Pons (tissue), 1 donor: ENCODE measurements around the gene BCAS3.
A peak's percentile ranks its signal among the peaks of the same experiment; 100 is the strongest.

Source experiments
- DNase-seq: peaks from one replicate; pipeline ENCODE4 v3.0.0-alpha.2; 2016; ENCODE audit warnings: low spot score

The BCAS3 gene

DNA sequence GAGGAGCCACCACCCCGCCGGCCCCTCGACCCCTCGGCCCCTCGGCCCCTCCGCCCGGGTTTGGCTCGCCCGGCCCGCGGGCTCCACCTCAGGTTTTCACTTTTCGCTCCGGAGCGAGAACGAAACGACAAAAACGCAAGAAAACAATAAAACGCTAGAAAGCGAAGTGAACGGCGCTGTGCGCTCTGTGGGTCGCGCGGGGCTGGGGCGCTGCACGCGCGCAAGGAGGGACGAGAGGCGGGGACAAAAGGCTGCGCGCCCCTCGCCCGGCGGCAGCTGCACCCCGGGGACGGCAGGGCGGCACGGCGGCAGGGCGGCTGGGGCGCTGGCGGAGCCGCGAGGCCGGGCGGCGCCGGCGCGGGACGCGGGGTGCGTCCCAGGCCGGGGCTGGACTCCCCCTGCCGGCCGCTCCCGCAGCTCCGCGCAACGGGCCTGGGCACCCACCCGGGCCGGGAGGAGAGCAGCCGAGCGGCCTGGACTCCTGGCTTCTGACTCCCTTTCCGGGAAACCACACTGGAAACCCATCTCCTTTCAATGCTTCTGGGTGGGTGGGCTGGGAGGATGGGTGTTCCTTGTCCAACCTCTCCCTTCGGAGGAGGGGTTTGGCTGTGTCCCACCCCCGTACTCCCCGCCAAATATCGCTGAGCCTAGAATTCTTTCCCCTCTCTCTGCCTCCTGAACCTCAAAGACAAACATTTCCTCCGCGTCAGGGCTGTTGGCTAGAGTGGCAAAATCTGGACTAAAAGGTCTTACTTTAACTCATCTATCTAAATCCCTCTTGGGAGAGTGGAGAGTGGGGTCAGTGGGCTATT is 731.9 kb downstream of the BCAS3 start:
- DNase-seq, result peak; percentile 31

DNA sequence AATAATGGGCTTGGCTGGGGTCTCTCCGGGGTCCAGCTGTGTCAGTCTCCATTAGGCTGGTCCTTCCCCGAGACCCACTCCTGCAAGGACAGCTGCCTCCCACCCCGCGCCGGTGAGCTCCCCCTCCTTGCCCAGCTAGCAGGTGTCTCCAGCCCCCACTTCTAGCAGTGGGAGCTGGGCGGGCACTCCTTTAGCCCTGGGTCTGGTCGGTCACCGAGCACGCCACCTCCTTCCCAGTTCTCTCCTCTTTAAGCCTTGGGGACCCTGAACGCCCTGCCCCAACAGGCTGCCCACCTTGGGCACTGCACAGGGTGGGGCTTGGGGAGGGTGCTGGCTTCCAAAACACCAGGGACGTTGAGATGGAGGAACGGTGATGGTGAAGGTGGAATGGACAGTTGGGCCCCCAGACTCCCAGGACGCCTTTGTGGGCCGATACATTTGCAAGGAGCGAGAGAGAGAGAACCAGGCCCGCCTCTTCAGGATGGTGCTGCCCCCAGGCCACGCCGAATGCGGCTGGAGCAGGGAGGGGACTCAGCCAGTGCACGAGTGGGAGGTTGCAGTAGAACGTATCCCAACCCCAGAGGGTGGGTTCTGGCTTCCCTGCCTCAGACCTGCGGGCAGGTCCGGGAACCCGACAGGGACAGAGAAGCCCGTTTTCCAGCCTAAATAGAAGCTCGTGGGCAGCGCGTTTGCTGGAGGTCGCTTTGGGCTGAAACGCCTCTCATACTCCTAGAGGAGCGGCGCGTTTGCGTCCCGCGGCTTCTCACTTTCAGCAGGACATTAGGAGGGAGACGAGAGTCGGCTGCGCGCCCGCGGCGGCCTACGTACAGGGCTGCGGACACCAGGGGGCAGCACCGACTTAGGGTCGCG is 732.7 kb downstream of the BCAS3 start:
- peak; percentile 57 for DNase-seq

DNA sequence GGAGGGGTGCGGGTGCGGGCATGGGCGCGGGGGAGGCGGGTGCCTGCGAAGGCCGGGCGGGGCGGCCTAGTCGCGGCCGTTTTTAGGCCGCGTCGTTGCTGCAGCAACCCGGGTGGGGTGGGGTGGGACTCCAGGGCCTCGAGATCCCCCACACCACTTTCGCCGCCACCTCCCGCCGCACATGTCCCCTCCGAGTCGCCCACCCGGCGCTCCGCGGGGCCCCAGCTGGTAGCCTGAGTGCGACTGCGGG is 733.3 kb downstream of the BCAS3 start:
- DNase-seq, result no peak

DNA sequence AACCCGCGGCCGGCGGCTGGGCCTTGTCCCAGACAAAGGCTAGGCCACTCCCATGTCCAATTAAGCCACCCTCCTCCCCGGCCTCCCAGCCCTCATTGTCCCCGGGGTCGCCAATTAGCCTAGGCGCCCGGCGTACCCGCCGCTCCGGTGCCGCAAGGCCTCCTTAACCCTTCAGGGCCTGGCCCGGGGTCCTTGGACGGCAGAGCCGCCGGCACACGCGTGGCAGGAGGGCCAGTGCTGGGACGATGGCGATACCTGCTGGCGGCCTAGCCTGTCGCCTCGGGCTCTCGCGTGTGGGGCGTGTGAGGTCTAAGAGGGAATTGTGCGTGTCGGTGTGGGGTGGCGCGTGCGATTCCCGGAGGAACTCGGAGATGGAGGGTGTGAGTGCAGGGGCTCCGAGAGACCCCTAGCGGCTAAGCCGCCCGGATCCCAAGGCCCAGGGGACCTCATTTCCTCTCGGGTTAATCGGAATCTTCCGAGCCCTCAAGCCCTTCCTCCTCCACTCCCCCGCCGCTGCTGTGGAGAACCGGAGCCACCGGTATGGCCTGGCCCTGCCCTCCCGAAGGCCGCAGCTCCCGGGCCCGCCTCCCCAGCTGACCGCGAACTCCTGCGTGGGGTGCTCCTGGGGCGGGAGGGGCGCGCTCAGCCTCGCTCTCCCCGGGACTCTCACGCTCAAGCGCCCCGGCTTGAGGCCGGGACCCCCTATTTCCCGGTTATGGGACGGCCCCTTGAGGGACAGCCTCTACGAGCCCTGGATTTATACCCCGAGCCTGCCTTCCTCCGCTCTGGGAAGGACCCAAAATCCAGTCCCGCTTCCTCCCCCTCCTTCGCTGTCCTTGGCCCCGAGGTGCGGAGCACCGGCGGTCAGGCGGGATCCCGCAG is 733.9 kb downstream of the BCAS3 start:
- no peak for DNase-seq

DNA sequence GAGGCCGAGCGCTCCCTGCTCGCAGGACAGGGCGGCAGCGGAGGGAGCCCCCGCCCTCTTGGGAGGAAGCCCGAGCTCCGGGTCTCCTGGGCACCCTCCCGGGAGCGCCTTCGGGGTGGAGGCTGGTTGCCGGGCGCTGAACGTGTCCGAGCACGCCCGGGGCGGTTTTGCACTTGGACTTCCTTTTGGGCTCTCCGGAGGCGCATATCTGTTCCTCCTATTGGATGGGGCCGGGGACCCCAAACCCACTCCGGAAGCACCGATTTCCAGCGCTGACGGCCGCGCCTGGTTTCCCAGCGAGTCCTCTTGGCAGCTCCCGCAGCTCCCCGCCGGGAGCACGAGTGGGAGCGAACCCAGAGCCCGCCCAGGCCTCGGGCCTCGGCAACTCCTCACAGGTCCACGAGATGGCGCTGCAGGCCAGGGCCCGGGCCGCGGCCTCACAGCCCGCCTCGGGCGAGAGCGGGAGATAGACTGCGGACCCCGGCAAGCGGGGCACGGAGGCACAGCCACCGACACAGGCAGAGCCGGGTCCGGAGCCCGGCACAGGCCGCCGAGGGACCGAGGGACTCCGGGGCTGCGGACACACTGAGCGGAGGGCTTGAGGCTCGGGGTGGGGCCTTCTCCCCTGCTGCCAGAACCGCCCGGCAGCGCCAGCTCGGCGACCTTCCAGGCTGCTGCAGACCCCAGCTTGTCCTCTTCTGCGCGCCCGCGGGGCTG is 734.6 kb downstream of the BCAS3 start:
- DNase-seq, result peak; percentile 72

DNA sequence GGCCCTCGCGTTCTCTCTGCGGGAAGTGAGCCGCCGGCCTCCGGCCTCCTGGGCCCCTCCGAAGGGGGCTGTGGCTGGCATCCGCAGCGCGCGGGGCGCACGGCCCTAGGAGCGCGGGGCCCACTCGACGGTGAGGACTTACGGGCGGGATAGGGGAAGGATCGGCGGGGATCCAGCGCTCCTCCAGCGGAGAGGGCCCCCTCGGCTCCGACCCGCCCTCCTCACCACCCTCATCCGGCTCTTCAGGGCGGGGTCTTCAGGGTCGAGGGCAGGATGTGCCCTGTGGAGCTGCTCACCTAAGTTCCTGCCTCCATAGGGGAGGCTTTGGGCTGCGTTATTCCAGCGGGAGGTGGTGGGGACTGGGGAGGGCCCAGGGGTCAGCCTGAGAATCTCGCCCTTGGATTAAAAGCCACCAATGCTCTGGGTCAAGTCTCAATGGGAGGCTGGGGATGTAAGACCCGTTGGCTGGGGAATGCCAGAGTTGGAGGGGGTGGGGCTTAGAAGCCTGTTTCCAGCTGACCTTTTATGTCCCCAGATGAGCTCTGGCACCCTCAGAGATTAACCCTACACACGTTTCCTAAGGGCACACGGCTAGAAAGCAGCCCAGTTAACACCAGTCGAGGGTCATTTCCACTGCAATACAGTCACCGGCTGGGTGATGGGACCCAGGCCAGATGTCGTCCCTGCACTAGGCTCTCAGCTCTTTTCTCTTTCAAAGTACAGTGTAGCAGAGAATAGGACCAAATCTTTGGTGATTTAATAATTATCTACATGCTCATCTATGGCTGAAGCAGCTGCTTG is 735.4 kb downstream of the BCAS3 start:
- no peak for DNase-seq

DNA sequence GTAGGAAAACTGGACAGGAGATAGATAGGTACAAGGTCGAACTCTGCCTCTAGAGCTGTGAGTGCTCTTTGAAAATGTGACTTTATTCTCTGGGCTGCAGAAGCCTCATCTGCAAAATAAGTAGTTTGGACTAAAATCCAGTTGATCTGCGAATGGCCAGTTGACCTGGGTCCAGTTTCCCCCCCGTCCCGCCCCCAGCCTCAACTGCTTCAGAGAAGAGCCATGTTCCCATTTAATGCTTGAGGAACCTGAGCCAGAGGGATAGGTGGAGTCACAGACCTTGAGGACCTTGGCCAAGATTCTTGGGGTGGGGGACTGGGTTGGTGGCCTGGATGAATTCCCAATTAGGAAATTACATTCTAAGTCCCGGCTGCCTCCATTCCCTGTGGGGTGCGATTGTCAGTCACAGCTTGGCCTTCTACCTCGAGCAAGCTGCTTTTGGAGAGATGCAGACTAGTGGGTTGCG is 736.0 kb downstream of the BCAS3 start:
- no peak for DNase-seq

DNA sequence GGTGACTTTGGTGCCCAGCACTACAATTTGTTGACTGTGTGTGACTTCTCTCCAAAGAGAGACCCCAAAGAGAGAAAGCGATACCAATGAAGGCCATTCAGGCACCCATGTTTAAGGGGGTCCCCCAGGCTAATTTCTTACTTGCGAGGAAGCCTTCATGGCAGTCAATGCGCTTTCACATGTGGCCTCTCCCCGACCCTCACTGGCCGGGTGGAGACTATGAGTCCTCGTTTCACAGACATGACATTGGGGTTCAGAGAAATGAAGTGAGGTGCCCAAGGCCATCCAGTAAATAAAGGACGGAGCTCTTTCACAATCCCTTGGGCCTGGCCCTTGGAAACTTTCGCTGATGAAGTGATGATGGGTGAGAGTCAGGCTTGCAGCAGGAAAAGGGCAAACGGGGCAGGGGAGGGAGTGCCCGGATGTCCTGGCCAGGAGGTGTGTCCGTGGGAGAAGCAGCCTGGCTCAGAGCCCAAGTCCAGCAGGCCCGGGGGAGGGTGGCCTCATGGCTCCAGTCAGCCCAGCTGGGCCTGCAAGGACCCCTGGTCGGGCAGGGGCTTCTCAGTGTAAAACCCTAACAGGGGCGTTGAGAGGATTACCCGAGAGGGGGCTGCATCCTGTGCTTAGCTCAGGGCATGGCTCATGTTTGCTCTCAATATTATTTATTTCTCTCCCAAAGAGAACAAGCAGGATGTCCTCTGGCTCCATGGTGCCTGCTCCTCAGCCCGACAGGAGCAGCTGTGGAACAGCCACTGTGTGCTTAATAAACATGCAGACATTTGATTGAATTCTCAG is 736.7 kb downstream of the BCAS3 start:
- no peak for DNase-seq

DNA sequence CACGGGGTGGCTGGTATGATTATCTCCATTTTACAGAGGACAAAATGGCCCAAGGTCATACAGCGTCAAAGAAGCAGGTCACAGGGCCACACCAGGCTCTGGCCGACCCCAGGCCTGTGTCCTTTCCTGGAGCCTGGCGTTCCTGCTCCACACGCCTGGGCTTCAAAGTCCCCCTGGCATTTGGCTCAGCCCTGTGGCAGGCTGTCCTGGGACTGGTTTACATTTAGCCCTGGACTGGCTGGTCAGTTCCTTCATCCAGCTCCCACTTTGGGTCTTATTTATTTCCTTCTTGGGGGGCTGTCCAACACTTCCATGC is 737.2 kb downstream of the BCAS3 start:
- DNase-seq, result no peak

DNA sequence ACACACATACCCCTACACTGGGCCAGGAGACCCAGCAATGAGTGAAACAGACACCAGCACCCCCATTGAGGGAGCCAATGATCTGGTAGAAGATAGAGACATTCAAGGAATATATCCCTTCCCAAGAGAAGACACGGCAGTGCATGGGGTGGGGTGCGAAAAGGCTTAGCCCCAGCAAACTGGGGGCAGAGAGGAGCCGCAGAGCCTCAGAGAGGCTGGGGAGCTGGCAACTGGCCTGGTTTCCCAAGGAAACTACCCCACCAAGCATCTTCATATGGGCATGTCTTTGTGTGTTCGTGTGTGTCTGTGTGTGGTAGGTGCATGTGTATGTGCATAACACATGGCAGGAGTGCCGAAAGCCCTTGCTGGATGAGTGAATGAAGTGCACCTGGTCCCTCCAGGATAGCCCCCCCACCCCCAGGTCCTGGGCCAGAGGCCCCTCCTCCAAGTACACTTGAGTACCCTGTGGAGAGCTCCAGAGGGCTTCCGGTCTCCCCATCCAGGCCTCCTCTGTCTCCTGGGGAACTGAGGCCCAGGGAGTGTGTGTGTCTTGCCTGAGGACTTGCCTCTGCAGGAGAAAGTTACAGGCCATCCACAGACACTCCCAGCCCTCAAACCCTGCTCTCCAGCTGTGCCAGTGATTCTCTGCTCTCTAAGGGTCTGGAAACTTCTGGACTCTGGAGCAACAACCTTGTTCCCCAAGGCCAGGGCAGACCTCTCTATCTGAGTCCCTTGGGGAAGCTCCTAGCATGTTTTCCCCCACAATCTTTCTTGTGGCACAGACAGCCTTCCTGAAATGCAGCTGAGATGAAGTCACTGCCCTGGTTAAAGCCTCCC is 737.9 kb downstream of the BCAS3 start:
- no peak for DNase-seq

DNA sequence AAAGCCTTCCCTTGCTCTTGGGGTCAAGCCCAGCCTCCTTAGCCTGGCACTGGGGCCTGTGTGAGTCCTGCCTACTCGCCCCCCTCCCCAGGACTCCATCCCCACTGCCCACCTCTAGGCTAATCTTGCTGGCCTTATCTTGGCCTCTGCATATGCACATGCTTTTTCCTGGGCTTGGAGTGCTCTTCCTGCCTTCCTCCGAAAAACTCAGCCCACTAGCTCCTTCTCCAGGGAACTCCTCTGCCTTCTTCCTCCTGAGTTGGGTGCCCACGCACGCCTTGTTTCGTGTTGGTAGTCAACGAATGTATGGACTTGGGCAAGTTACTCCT is 738.5 kb downstream of the BCAS3 start:
- DNase-seq, result no peak

DNA sequence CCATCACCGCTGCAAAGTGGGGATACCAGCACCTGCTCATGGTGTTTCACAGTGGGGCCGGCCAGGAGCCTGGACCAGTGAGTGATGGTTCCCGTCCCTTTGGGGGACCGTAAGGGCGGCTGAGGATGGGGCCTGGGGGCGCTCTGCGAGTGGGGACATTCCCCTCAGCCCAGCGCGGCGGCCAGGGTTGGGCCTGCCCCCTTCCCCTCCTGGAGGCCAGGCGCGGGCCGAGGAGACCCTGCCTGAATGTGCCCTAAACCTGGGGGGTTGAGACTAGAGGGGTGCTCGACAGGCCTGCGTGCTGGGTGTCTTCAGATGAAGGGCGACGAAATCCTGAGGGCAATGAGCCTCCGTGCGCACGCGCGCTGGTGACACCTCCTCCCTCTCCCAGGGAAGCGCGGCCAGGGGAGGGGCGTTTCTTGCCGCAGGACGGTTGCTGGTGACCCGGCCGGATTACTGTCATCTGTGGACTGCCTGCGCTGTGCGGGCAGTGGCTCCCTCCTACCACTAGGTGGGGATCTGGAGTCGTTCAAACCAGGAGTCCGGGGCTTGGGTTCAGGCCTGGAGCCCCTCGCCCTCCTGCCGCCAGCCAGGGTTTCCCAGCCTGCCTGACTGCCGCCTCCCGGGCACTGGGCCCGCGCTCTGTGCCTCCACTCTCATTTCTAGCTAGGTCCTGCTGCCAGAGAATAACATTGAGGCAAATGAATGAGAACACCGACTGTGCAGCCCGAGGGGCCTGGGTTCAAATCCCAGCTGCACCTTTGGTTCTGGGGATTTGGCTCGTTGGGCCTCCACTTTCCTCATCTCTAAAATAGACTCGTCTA is 739.1 kb downstream of the BCAS3 start:
- DNase-seq, result peak; percentile 58

DNA sequence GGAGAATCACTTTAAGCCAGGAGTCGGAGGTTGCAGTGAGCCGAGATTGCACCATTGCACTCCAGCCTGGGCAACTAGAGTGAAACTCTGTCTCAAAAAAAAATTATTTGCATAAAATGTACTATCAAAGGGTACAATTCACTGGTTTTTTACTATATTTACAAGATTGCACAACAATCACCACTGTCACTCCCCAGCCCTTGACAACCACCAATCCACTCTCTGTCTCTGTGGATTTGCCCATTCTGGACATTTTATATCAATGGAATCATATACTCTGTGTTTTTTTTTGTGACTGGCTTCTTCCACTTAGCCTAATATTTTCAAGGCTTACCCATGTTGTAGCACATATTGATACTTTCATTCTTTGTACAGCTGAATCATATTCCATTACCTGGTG is 740.8 kb downstream of the BCAS3 start:
- no peak for DNase-seq

DNA sequence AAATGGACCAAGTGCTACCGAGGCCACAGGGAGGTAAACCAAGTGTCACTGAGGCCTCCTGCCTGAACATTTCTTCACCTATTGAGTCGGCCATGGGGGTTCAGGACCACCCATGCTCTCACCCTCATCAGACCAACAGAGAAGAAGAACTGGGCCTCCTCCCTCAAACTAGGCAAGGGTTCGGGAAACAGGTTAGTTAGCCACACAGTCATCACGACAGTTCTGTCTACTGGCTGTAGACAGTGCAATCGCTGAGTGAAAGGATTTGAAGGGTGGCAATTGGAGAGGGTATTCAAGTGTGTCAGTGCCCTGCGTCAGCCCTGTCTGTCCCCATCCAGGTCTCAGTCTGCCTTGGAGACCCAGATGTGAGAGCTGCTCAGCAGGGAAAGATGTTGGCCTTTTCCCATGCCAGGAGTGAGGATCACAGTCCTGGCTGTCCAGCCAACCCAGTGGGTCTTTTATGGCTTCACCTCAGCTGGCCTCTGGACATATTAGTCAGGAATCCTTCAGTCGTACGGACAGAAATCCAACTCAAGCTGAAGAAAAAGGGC is 741.9 kb downstream of the BCAS3 start:
- DNase-seq, result no peak

DNA sequence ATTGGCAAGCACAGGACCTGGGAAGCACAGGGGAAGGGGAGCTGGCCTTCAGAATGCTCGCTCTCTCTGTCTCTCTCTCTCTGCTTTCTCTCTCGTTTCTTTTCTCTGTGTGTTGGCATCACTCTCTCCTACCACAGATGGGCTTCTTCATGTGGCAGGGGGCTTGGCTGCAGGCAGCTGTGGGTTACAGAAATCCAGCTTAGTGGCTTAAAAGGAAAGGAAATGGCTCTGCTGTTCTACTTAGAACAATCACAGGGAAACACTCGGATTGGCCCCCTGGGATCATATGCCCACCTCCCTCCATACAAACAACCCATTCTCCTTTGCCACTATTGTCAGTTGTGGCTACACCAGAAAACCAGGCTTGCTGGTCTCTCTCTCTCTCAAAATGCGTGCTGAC is 742.4 kb downstream of the BCAS3 start:
- no peak for DNase-seq

DNA sequence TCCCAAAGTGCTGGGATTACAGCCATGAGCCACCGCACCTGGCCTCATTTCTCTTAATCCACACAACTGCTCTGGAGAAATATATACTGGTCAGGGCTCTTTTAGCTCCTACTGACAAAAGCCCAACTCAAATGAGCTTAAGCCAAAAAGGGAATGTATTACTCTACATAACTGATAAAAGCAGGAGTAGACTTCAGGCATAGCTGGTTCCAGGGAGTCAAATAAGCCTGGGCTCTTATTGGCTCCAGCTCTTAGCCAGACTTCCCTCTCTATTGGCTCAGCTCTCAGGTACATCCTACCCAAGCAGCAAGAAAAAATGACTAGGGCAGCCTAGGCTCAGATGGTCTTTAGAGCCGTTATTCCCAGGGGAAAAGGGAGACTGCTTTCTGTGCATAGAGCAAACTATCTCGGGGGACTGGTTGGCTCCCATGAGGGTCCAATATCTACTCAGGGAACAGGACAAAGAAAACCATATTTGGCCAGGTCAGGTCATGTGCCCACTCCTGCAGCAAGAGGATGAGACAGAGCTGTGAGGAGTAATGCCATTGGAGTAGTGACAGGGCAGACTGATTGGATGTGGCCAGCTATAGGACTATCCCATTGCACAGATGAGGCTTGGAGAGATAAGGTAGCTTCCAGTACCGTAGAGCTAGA is 743.2 kb downstream of the BCAS3 start:
- no peak for DNase-seq

DNA sequence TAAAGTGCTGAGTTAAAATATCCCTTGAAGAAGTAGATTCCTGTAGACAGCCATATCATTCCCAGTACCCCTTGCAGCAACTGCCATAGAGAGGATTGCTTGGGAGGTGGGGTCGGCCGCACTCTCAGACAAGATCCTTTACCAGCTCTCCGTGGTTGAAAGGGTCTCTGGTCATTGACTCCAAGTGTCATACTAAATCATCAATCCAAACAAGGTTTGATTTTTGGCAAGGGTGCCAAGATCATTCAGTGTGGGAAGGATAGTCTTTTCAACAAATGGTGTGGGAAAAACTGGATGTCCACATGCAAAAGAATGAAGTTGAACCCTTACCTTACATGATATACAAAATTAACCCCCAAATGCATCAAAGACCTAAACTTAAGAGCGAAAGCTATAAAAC is 743.8 kb downstream of the BCAS3 start:
- no peak for DNase-seq
